Endometrial microvascular endothelial cells (primary cell): ENCODE measurements around the gene USP10. TPM values are rescaled to one million over a fixed set of nuclear protein-coding genes. Genes with fewer than 3 reads are reported as not detected.

ENCODE experiments used
- in situ Hi-C: cut with HindIII; loops from 2 replicates; pipeline ENCODE4 v1.10.0; 2017; ENCODE audit warnings: low sequenced_read_pairs, low pct_unique_long_range_greater_than_20kb; ENCODE audit errors: inconsistent ontology term
- total RNA-seq: library from RNA; depleted of rRNA; stranded (reverse); fragments of >200 nt; gene quantifications from one replicate; pipeline ENCODE4 v1.2.3, GENCODE V29; 2015; ENCODE audit errors: inconsistent ontology term

Gene USP10
- total RNA-seq, 1 donor from 2014 or later: 92.3 TPM

GRCh38 chr16:84782846-84783245 is 83.0 kb downstream of the USP10 start:
- in situ Hi-C loops: no loop called here

DNA sequence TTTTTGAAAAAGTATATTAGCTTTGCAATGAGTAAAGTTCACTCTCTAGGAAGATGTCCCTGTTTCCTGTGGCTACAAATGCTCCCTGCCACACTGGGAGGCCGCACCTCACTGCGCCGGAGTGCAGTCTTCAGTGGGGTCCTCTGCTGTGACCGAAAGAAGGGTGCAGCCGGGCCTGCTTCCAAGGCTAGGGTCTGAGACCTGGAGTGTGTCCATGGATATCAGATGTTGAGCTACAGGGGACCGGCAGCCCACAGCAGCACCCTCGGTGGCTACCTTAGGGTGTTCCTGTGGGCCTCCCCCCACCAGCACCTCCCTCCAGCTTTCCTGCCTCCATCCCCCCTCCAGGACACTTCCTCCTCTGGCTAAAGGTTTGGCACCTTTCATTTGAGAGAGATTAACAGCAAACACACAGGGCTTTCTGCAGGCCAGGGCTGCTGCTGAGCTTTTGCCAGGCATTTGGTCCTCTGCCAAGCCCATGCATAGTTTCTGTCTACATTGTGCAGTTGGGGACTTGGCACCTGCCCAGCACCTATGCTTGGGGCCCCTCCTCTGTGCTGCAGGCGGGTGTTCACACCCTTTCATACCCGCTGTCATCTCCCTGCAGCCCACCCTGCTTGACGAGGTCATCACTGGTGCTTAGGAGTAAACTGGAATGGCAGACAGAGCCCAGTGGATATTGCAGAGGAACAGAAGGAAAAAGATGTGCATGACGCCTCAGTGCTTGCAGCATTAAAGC is 86.2 kb downstream of the USP10 start:
- in situ Hi-C loops: no loop called here

- in situ Hi-C loops: no loop called here
These were observed 86.9 kb downstream of the USP10 start for GRCh38 chr16:84786605-84787262.

DNA sequence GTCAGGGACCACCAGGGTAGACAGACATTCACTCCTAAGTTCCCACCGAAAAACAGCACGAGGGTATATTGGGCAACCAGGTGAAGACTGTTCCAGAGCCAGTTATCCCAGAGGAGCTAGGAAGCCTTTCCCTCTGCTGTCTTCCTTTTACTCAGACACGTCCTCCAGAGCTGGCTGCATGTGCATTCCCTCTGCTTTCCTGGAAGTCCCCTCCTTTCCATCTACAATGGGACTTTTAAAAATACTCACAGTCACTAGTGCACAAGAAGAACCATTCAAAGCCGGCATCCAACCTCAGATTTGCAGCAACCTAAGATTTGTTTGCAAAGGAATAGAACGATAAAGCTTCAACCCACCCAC is 87.4 kb downstream of the USP10 start:
- in situ Hi-C loops: no loop called here

- in situ Hi-C loops: no loop called here
These were observed 89.2 kb downstream of the USP10 start for GRCh38 chr16:84788920-84789391.

DNA sequence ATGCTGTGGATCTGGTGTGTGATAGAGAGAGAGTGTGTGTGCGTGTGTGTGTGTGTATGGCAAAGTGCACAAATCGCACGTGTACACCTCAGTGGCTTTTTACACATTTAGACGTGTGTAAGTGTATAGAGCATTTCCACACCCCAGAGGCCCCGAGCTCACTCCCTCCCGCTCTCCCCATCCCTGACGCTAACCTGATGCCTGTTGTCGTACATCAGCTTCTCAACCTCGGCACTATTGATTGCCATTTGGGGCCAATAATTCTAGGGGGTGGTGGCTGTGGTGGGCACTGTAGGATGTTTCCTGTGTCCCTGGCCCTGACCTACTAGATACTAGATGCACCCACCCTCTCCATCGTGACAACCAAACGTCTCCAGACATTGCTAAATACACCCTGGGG is 89.6 kb downstream of the USP10 start:
- in situ Hi-C loops: no loop called here

DNA sequence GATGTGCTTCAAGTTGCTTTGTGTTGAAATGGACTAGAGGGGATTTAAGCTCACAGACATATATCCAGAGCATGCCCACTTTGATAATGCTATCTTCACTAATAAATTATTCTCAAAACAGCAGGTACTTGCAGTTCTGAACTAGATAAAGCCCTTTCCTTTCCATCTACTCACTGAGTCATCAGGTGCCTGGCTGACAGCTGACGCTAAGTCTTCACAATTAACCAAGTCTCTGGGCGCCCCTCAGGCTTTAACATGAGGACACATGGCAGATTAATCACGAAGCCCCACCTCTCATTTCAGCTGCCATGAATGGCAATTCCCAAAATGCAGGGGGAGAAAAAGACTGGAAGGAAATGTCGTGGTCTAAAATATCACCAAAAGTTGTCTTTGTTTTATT is 90.5 kb downstream of the USP10 start:
- in situ Hi-C loops: no loop called here

DNA sequence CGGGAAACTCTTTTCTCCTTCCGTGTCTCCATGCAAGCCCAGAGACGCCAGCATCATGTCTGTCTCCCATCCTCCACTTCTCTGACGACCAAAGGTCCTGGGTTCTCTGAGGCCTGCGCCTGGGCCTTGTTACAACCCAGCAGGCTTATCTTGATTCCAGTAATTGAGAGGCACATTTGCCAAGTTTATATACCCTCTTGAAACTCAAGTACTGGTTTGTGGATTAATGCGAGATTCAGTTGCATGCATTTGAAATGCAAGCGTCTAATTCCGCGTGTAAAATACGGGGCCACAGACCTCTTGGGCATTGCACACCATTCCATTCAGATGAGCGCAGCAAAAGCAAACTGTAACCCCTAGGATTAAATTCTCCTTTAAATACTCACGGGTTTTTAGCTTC is 91.3 kb downstream of the USP10 start:
- in situ Hi-C loops: no loop called here

DNA sequence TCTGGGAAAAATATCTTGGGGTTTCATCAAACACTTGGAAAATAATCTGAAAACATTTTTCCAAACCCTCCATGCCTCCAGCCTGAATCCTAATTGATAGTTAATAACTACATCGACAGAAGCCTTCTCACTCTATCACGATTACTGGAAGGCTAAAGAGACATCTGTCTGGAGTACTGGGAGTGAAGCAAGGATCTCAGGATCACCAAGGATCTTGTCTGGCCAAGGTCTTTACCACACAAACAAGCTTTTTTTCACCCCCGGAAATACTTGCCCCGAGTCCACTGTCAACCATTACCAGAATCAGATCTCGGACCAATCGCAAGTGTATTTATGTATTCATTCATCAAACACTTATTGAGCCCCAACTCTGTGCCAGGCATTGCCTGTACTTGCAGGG is 91.7 kb downstream of the USP10 start:
- in situ Hi-C loops: no loop called here

DNA sequence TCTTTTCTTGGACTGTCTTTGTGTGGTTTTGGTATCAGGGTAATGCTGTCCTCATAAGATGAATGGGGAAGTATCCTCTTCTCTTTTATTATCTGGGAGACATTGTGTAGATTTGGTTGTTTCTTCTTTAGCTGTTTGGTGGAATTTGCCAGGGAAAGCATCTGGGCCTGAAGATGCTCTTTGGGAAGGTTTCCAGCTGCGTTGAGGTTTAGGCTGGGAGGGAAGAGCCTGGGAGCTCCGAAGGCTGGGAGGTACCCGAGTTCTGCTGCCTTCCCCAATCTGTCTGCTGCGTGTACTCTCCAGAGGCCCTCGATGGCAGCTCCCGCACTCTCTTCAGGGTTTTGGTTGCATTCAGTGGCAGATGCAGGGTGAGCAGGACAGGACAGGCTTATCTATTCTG is 94.4 kb downstream of the USP10 start:
- in situ Hi-C loops: no loop called here

GRCh38 chr16:84794626-84795025 is 94.8 kb downstream of the USP10 start:
- in situ Hi-C loops: no loop called here

DNA sequence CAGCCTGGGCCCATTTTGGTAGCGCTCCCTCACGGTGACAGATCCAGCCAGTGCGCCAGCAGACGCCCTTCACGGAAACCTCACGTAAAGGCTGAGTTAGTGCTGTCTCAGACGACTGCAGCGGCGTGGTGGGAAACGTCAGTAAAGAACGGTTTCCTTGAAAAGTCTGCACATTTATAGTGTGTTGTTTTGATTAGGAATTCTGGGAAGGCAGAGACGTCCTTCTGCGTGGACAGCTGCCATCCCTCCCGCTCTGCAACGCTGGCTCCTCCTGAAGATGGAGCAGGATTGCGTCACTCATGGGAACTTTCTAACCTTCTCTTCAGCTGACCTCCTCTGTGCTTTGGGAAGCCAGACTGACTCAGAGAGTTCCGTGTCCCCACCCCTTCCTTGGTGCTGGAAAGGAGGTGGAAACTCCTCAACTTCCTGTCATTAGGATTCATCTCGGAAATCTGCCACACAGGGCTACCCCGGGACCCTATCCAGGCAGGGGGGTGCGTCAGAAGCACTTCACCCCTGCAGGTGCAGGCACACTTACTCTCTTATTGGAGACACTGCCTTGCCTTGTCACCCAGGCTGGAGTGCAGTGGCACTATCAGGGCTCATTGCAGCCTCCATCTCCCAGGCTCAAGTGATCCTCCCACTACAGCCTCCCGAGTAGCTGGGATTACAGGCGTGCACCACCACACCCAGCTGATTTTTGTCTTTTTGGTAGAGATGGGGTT is 95.7 kb downstream of the USP10 start:
- in situ Hi-C loops: no loop called here

- in situ Hi-C loops: no loop called here
These were observed 100.6 kb downstream of the USP10 start for GRCh38 chr16:84800158-84800978.

GRCh38 chr16:84803146-84803545 is 103.3 kb downstream of the USP10 start:
- in situ Hi-C loops: no loop called here

- in situ Hi-C loops: no loop called here
These were observed 104.5 kb downstream of the USP10 start for GRCh38 chr16:84804326-84804725.

GRCh38 chr16:84806256-84806889 is 106.6 kb downstream of the USP10 start:
- in situ Hi-C loops: no loop called here

- in situ Hi-C loops: no loop called here
These were observed 107.1 kb downstream of the USP10 start for GRCh38 chr16:84806890-84807258.

GRCh38 chr16:84807776-84808175 is 108.0 kb downstream of the USP10 start:
- in situ Hi-C loops: no loop called here

GRCh38 chr16:84808826-84809225 is 109.0 kb downstream of the USP10 start:
- in situ Hi-C loops: no loop called here
